ENCODE data around the gene SSH2.

SSH2 gene

GRCh38 chr17:29664743-29665480 is 265.1 kb downstream of the SSH2 start:
- no peaks in the 10 kb centered on the region for H3K79me2 ChIP-seq (ENCODE audit: insufficient read depth, low read length)
- H3K9me2 ChIP-seq (replicated peaks; ENCODE audit: insufficient read depth, low read length): no peaks in the 10 kb centered on the region
- H3K27me3 ChIP-seq (ENCODE audit: low read length): no peaks in the 10 kb centered on the region
- no peaks in the 10 kb centered on the region for H4K20me1 ChIP-seq (ENCODE audit: low read depth, low read length)
- peaks cover 20% of the 10 kb centered on the region; the same call in 1 of the 2 replicates for H3K36me3 ChIP-seq (ENCODE audit: low read length)
- no peaks in the 10 kb centered on the region for H3F3A ChIP-seq (ENCODE audit: insufficient read depth)
- no peak overlapping the region for H3K27ac ChIP-seq (ENCODE audit: low read depth, low read length)
- H3K9ac ChIP-seq (ENCODE audit: low read length): no peak overlapping the region
- no peak overlapping the region for H3K4me2 ChIP-seq (ENCODE audit: low read depth, low read length, poor library complexity, severe bottlenecking)
- TF ChIP-seq CTCF (IDR thresholded peaks at IDR 0.05; ENCODE audit: insufficient read depth, low read length, poor library complexity, severe bottlenecking) (no peak), EZH2phosphoT487 (conservative IDR thresholded peaks at IDR 0.05; ENCODE audit: low read length) (no peak)
- H2AFZ ChIP-seq (ENCODE audit: low read depth, low read length, severe bottlenecking): no peak overlapping the region
- H3K4me3 ChIP-seq (ENCODE audit: insufficient read depth, low read length, poor library complexity, severe bottlenecking): no peak overlapping the region
- no peaks in the 10 kb centered on the region for H3K9me3 ChIP-seq (ENCODE audit: insufficient read depth, low read length)

DNA sequence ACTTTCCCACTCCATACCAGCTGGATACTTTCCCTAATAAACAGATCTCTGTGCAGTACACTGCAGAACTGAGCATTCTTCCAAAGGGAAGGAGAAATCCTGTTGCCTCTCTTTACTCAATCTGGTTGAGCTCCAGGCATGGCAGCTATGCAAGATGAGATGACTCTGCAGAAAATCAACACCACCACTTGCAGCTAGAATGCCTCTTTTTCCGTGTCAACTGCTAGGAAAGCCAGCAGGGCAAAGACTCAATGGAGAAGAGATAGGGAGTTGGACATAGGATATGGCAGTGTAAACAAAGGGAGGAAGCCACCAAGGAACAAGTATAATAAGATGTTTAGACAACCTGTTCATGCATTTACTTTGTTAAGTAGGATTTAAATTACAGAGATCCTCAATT is 266.9 kb downstream of the SSH2 start:
- Histone ChIP-seq H3K79me2 (ENCODE audit: insufficient read depth, low read length) (no peaks in the 10 kb centered on the region), H3K27me3 (ENCODE audit: low read length) (no peaks in the 10 kb centered on the region), H3F3A (ENCODE audit: insufficient read depth) (no peaks in the 10 kb centered on the region), H3K9me3 (ENCODE audit: insufficient read depth, low read length) (no peaks in the 10 kb centered on the region), H3K9ac (ENCODE audit: low read length) (no peak overlapping the region), H4K20me1 (ENCODE audit: low read depth, low read length) (no peaks in the 10 kb centered on the region), H3K4me2 (ENCODE audit: low read depth, low read length, poor library complexity, severe bottlenecking) (no peak overlapping the region), H3K36me3 (ENCODE audit: low read length) (peaks cover 20% of the 10 kb centered on the region; the same call in 1 of the 2 replicates), H3K4me3 (ENCODE audit: insufficient read depth, low read length, poor library complexity, severe bottlenecking) (no peak overlapping the region), H3K27ac (ENCODE audit: low read depth, low read length) (no peak overlapping the region), H3K9me2 (replicated peaks; ENCODE audit: insufficient read depth, low read length) (no peaks in the 10 kb centered on the region), H2AFZ (ENCODE audit: low read depth, low read length, severe bottlenecking) (no peak overlapping the region)
- TF ChIP-seq EZH2phosphoT487 (conservative IDR thresholded peaks at IDR 0.05; ENCODE audit: low read length): no peak
- no peak for TF ChIP-seq CTCF (IDR thresholded peaks at IDR 0.05; ENCODE audit: insufficient read depth, low read length, poor library complexity, severe bottlenecking)

GRCh38 chr17:29661213-29661612 is 268.8 kb downstream of the SSH2 start:
- no peaks in the 10 kb centered on the region for H4K20me1 ChIP-seq (ENCODE audit: low read depth, low read length)
- TF ChIP-seq CTCF (IDR thresholded peaks at IDR 0.05; ENCODE audit: insufficient read depth, low read length, poor library complexity, severe bottlenecking) (no peak), EZH2phosphoT487 (conservative IDR thresholded peaks at IDR 0.05; ENCODE audit: low read length) (no peak)
- no peaks in the 10 kb centered on the region for H3K9me2 ChIP-seq (replicated peaks; ENCODE audit: insufficient read depth, low read length)
- H3K36me3 ChIP-seq (ENCODE audit: low read length): peaks cover 20% of the 10 kb centered on the region; the same call in 1 of the 2 replicates
- H3K9ac ChIP-seq (ENCODE audit: low read length): no peak overlapping the region
- H3K27me3 ChIP-seq (ENCODE audit: low read length): no peaks in the 10 kb centered on the region
- H2AFZ ChIP-seq (ENCODE audit: low read depth, low read length, severe bottlenecking): no peak overlapping the region
- H3F3A ChIP-seq (ENCODE audit: insufficient read depth): no peaks in the 10 kb centered on the region
- no peaks in the 10 kb centered on the region for H3K79me2 ChIP-seq (ENCODE audit: insufficient read depth, low read length)
- no peaks in the 10 kb centered on the region for H3K9me3 ChIP-seq (ENCODE audit: insufficient read depth, low read length)
- H3K4me3 ChIP-seq (ENCODE audit: insufficient read depth, low read length, poor library complexity, severe bottlenecking): no peak overlapping the region
- H3K27ac ChIP-seq (ENCODE audit: low read depth, low read length): no peak overlapping the region
- H3K4me2 ChIP-seq (ENCODE audit: low read depth, low read length, poor library complexity, severe bottlenecking): no peak overlapping the region

All from SU-DHL-6 (cell line).